Heart left ventricle (tissue), 13 donors: ENCODE data around the gene REV3L.

Experiments
- CTCF ChIP-seq, 12 donors: fragments of 200-600 bp; sonication (generic) in 4 of 12; IDR thresholded peaks; one replicate each; pipeline versions ENCODE4 v1.5.0 to v1.8.0; 2018 to 2022; ENCODE audit warnings: antibody characterized with exemption in 12 of 12, mild to moderate bottlenecking in 5 of 12
- POLR2A ChIP-seq, 2 donors: fragments of 450-650 bp; IDR thresholded peaks; one replicate each; pipeline ENCODE4 v1.6.1; 2017; ENCODE audit warnings: antibody characterized with exemption in 2 of 2, mild to moderate bottlenecking in 2 of 2, moderate library complexity in 2 of 2
- donor health status: ischemic (EF 13 %, LVEDD 7.1; RV severe dilation, severe dysfunction).
- donor health status: DM: no; HTN: yes; CAD: no.
- donor health status: DM: no; HTN: no; CAD: no.
- donor health status: ischemic (EF 25% LVEDD 6.9; RV normal size, moderate dysfunction).
- donor health status: ischemic (EF 25% LVEDD 5.7; RV mildly dilated, moderate dysfunction).
- donor health status: ischemic (EF 35%, LVEDD 5.7; RV mildly dilated, moderate dysfunction).
- donor health status: nonischemic (EF 11% LVEDD 7.7; RV severe dilation, severe dysfunction).
- donor health status: DM: yes; HTN: yes; CAD: no.
- donor health status: PGD.
- donor health status: ischemic (EF 29% LVEDD 5.4; RV normal size, mild dysfunction).
- donor health status: nonischemic (EF 23%, LVEDD 6.1; RV moderate dilation, normal function).

- TF ChIP-seq CTCF (IDR thresholded peaks at IDR 0.05), result no peak
- TF ChIP-seq POLR2A (IDR thresholded peaks at IDR 0.05), result no peak
Observed at GRCh38 chr6:111482188-111482958, 645 bp downstream of the REV3L start.
